Psoas muscle (tissue), 8 donors: ENCODE results near the gene RBMS3. TPM values are rescaled to one million over a fixed set of nuclear protein-coding genes. Genes with fewer than 3 reads are reported as not detected.

Source experiments
- ATAC-seq, 4 donors: fragments of 200-7000 bp; cut with Tn5 transposase; one replicate each; pipeline ENCODE4 v1.9.1; 2020; ENCODE audit warnings: moderate library complexity in 3 of 4, mild to moderate bottlenecking in 2 of 4
- DNase-seq, 2 donors: peaks; one replicate each; pipeline ENCODE4 v3.0.0-alpha.2; 2020
- H3K27ac ChIP-seq: fragments of 200-600 bp; one replicate; pipeline ENCODE4 v1.8.0; 2022
- H3K27me3 ChIP-seq, 3 donors: fragments of 200-600 bp in 1 of 3; one replicate each; pipeline versions ENCODE4 v1.6.1 to v1.8.0; 2013 to 2022; ENCODE audit warnings: low read length in 2 of 3, mild to moderate bottlenecking in 2 of 3, moderate library complexity in 1 of 3; ENCODE audit not compliant: insufficient read depth in 3 of 3
- H3K36me3 ChIP-seq, 2 donors: fragments of 200-600 bp in 1 of 2; one replicate each; pipeline versions ENCODE4 v1.6.1 to v1.8.0; 2013 to 2022; ENCODE audit warnings: low read depth in 1 of 2, mild to moderate bottlenecking in 1 of 2, moderate library complexity in 1 of 2; ENCODE audit not compliant: insufficient read depth in 1 of 2
- H3K4me1 ChIP-seq: fragments of 200-600 bp; one replicate; pipeline ENCODE4 v1.8.0; 2022
- H3K4me3 ChIP-seq: fragments of 200-600 bp; one replicate; pipeline ENCODE4 v1.8.0; 2022; ENCODE audit warnings: mild to moderate bottlenecking
- H3K9me3 ChIP-seq: fragments of 200-600 bp; one replicate; pipeline ENCODE4 v1.8.0; 2022
- CTCF ChIP-seq: fragments of 200-600 bp; IDR thresholded peaks from one replicate; pipeline ENCODE4 v1.8.0; 2022; ENCODE audit warnings: antibody characterized with exemption
- WGBS, 3 donors: extraction: QIAGEN DNeasy Blood & Tissue Kit; methylation state at CpG; one replicate each; pipeline versions ENCODE4 v1.1.6 to v1.1.7; 2013; 5-methylcytosine and 5-hydroxymethylcytosine counted together
- intact Hi-C, 2 donors: fragments of 100-400 bp; cut with DNase I; formaldehyde crosslinking; loops; one replicate each; pipeline versions ENCODE4 v1.11.0 to v1.14.2; 2022
- polyA plus RNA-seq, 3 donors: library from polyadenylated mRNA; stranded (reverse); fragments of 200-250 nt; gene quantifications; one replicate each; pipeline ENCODE4 v1.2.3, GENCODE V29; 2013
- total RNA-seq, 4 donors: library from RNA; stranded (reverse); fragmentation: NEBNext Ultra II Directional in 2 of 4; extraction: Animal tissue kit (Norgen Biotek cat#: 25700) in 2 of 4; gene quantifications; one replicate each; pipeline versions ENCODE4 v1.2.1 to v1.2.4, GENCODE V29; 2021 to 2023
- donor health status: healthy with polysubstance abuse.
- donor health status: DM: no; HTN: no; CAD: no; lungs with moderate emphysema.
- donor health status: Bipolar disorder and iron deficiency.
- donor health status: healthy.
- donor health status: DM: yes; HTN: yes; CAD: no.
- donor health status: DM: no; HTN: no; CAD: no.
- donor health status: DM: no; HTN: no; CAD: no.
- donor health status: DM: yes; HTN: yes; CAD: no.

Gene RBMS3
- total and polyA plus RNA-seq, 7 donors, result 3.8 to 34.5 (median 23.5) TPM

DNA sequence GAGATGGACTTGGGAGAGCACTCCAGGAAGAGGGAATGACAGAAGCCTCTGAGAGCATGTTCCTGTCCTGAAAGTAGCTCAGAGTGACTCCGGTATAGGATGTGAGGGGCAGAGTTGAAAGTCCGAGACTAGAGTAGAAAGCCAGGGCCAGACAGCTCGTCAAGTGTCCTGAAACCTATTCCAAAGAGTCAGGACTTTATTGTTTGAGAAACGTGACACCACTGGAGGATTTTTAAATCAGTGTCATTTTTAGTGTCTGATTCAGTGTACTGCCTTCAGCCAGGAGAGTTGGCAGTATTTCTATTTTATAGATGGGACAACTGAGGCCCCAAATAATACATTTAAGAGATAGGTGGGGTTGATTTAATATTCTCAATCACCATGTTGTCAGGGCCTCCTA is 1.6 kb upstream of the RBMS3 start:
- H3K9me3 ChIP-seq, result no peaks in the 10 kb centered on the region
- ATAC-seq (peak; percentile 20 to 58 (median 48)), DNase-seq (no peak)
- peaks cover 8% of the 10 kb centered on the region for H3K4me1 ChIP-seq
- no peak for TF ChIP-seq CTCF
- intact Hi-C loops, result loop anchor here (5.0 to 10.0 kb wide), 2 partner anchors 127 to 364 kb away; no protein-coding TSS in a partner anchor
- H3K27ac ChIP-seq, result peak overlapping the region; percentile 93
- no peaks in the 10 kb centered on the region for H3K27me3 ChIP-seq
- H3K4me3 ChIP-seq, result peak overlapping the region; percentile 76
- no peaks in the 10 kb centered on the region for H3K36me3 ChIP-seq
- 13 to 32% (median 20%) methylated on average over 4 of the region's 4 CpGs for WGBS, 3 donors

GRCh38 chr3:29279806-29280205 is 1.1 kb upstream of the RBMS3 start:
- no peaks in the 10 kb centered on the region for H3K9me3 ChIP-seq
- H3K4me3 ChIP-seq, result peak overlapping the region; percentile 76
- peak overlapping the region; percentile 93 for H3K27ac ChIP-seq
- TF ChIP-seq CTCF, result no peak
- ATAC-seq, result peak; percentile 63 to 70 (median 65)
- no peaks in the 10 kb centered on the region for H3K36me3 ChIP-seq
- DNase-seq, result peak; percentile 22 to 58
- peaks cover 8% of the 10 kb centered on the region for H3K4me1 ChIP-seq
- intact Hi-C loops, result loop anchor here (5.0 to 10.0 kb wide), 8 partner anchors 52 to 485 kb away; no protein-coding TSS in a partner anchor
- no peaks in the 10 kb centered on the region for H3K27me3 ChIP-seq
- WGBS, 3 donors, result 9 to 22% (median 13%) methylated on average over 8 of the region's 8 CpGs

- ATAC-seq, result no peak
- Histone ChIP-seq H3K4me3 (peak overlapping the region; percentile 76), H3K9me3 (no peaks in the 10 kb centered on the region), H3K27ac (peak overlapping the region; percentile 93), H3K36me3 (no peaks in the 10 kb centered on the region), H3K27me3 (no peaks in the 10 kb centered on the region), H3K4me1 (peaks cover 8% of the 10 kb centered on the region)
- intact Hi-C loops, result loop anchor here (5.0 to 10.0 kb wide), 6 partner anchors 51 to 484 kb away; no protein-coding TSS in a partner anchor
- no peak for DNase-seq
- no peak for TF ChIP-seq CTCF
- 0 to 3% (median 1%) methylated on average over 3 of the region's 3 CpGs for WGBS, 3 donors
Observed at GRCh38 chr3:29281094-29281343, 148 bp downstream of the RBMS3 start.

DNA sequence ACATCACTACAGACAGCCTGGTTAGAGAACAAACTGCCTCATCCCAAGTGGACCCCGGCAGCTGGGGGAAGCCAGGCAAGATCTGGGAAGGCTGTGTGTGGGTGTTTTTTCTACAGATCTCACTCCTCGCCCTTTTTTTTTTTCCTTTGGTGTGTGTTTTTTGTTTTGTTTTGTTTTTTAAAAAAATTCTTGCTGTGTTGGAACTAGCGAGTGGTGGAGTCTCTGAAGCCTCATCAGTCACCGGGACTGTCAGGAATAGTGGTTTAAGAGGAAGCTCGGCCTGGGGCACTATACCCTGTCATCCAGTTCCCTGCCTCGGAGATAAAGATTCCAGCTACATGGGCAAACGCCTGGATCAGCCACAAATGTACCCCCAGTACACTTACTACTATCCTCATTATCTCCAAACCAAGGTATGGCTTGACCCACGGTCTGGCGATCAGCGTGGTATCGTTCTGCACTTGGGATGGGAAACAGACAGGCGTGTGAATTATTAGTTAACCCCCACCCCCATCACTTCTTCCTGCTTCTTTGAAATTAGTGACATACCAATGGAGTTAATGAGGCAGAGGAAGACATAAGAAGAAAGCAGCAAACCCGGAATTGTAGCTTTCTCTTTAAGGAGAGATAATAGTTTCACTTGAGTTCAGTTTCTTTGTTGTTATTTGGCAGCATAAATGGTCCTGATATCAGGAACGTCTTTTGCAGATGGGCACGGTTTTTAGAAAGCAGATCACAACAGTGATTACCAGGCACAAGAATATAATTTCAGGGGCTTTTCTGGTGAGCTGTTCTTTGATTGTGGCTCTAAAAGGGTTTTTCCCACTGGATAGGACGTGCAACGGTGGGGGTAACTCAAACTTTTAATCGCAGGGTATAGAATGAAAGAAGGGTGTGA is 722 bp downstream of the RBMS3 start:
- intact Hi-C loops, result loop anchor here (5.0 to 10.0 kb wide), 6 partner anchors 51 to 483 kb away; no protein-coding TSS in a partner anchor
- no peak for TF ChIP-seq CTCF
- H3K9me3 ChIP-seq, result no peaks in the 10 kb centered on the region
- H3K4me3 ChIP-seq, result peak overlapping the region; percentile 76
- WGBS, 3 donors, result 1 to 5% (median 2%) methylated on average over 18 of the region's 18 CpGs
- no peak for DNase-seq
- no peaks in the 10 kb centered on the region for H3K27me3 ChIP-seq
- peak overlapping the region; percentile 93 for H3K27ac ChIP-seq
- H3K36me3 ChIP-seq, result no peaks in the 10 kb centered on the region
- peaks cover 8% of the 10 kb centered on the region for H3K4me1 ChIP-seq
- ATAC-seq, result peak; percentile 28 to 39 (median 36)
